T-helper 2 cell treated with Interferon-gamma antibody and Interleukin-4, amounts not matched to agents 100 ng/mL and 5 ng/mL, for 36 hours (primary cell): ENCODE results near the gene KLF11. TPM values are rescaled to one million over a fixed set of nuclear protein-coding genes. Genes with fewer than 3 reads are reported as not detected.
"Not testable (repeated sequence)": the region's sequence is repeated elsewhere in the genome, so short reads cannot be mapped to it uniquely, and the experiment has no call there.

Experiments
- intact Hi-C: fragments of 100-400 bp; cut with micrococcal nuclease; formaldehyde crosslinking; loops from one replicate; pipeline ENCODE4 v1.15.1; 2023
- total RNA-seq: library from RNA; stranded (reverse); gene quantifications from 2 replicates; pipeline ENCODE4 v1.2.3, GENCODE V29; 2022

Gene KLF11
- total RNA-seq, 1 donor from 2014 or later, result 10.6 TPM

- intact Hi-C loops, result no loop called here
These were observed 20.2 kb upstream of the KLF11 start for GRCh38 chr2:10022966-10023662.

- intact Hi-C loops, result no loop called here
These were observed 16.3 kb upstream of the KLF11 start for GRCh38 chr2:10026940-10027569.

GRCh38 chr2:10027660-10028330, 15.6 kb upstream of the KLF11 start:
- intact Hi-C loops, result no loop called here

- intact Hi-C loops, result no loop called here
These were observed 14.9 kb upstream of the KLF11 start for GRCh38 chr2:10028407-10028987.

- intact Hi-C loops, result no loop called here
These were observed 14.1 kb upstream of the KLF11 start for GRCh38 chr2:10028988-10029874.

GRCh38 chr2:10029875-10030223, 13.5 kb upstream of the KLF11 start:
- intact Hi-C loops, result no loop called here

- intact Hi-C loops, result no loop called here
These were observed 13.0 kb upstream of the KLF11 start for GRCh38 chr2:10030311-10030736.

GRCh38 chr2:10030798-10031197, 12.6 kb upstream of the KLF11 start:
- intact Hi-C loops, result not testable (repeated sequence)

- intact Hi-C loops, result no loop called here
These were observed 11.2 kb upstream of the KLF11 start for GRCh38 chr2:10031886-10032745.

GRCh38 chr2:10032746-10033105, 10.6 kb upstream of the KLF11 start:
- intact Hi-C loops, result no loop called here

GRCh38 chr2:10033251-10034006, 9.9 kb upstream of the KLF11 start:
- intact Hi-C loops, result no loop called here

GRCh38 chr2:10034333-10035052, 8.9 kb upstream of the KLF11 start:
- intact Hi-C loops, result no loop called here

- intact Hi-C loops, result no loop called here
These were observed 8.3 kb upstream of the KLF11 start for GRCh38 chr2:10035053-10035422.

GRCh38 chr2:10035633-10036032, 7.7 kb upstream of the KLF11 start:
- intact Hi-C loops, result no loop called here

GRCh38 chr2:10036095-10036884, 7.1 kb upstream of the KLF11 start:
- intact Hi-C loops, result no loop called here

GRCh38 chr2:10038123-10038522, 5.2 kb upstream of the KLF11 start:
- intact Hi-C loops, result no loop called here

GRCh38 chr2:10038716-10039115, 4.6 kb upstream of the KLF11 start:
- intact Hi-C loops, result no loop called here
